ENCODE results near the gene PHRF1. TPM values are rescaled to one million over a fixed set of nuclear protein-coding genes. Genes with fewer than 3 reads are reported as not detected.
A peak's percentile ranks its signal among the peaks of the same experiment; 100 is the strongest.

The PHRF1 gene
- total RNA-seq, 2 experiments from 2014 or later, result 40.0 to 44.5 TPM

GRCh38 chr11:657691-658126, 81.4 kb downstream of the PHRF1 start:
- Mint-ChIP-seq H3K27me3 (no peaks in the 10 kb centered on the region), H3K36me3 (ENCODE audit: low read depth) (peaks cover 10% of the 10 kb centered on the region)
- POLR2A ChIA-PET, result no interaction called here

GRCh38 chr11:659532-660085, 83.3 kb downstream of the PHRF1 start:
- ChIA-PET POLR2A (no interaction called here), CTCF (no interaction called here)
- H3K36me3 Mint-ChIP-seq (ENCODE audit: low read depth), result peaks cover 9% of the 10 kb centered on the region
- no peaks in the 10 kb centered on the region for H3K9me3 Mint-ChIP-seq (ENCODE audit: low read depth)
- H3K4me3 Mint-ChIP-seq, result no peak overlapping the region
- ATAC-seq (no peak), DNase-seq (no peak)
- no peak overlapping the region for H3K27ac Mint-ChIP-seq
- no peaks in the 10 kb centered on the region for H3K4me1 Mint-ChIP-seq
- no peaks in the 10 kb centered on the region for H3K27me3 Mint-ChIP-seq
- intact Hi-C loops (cut with DNase I, micrococcal nuclease), result loop anchor here in 1 of 2 experiments (5.0 kb wide), 1 partner anchor 63 kb away; no protein-coding TSS in a partner anchor

More at GRCh38 chr11:657691-658126, 81.4 kb downstream of the PHRF1 start:
- no peaks in the 10 kb centered on the region for H3K4me1 Mint-ChIP-seq
- ATAC-seq (no peak), DNase-seq (no peak)
- CTCF ChIA-PET, result interaction anchor here (0.7 kb wide), 1 partner anchor 25 kb away, joined by 4 read pairs; no protein-coding TSS in a partner anchor
- no peak overlapping the region for H3K4me3 Mint-ChIP-seq
- intact Hi-C loops (cut with DNase I, micrococcal nuclease), result no loop called here
- no peak overlapping the region for H3K27ac Mint-ChIP-seq
- no peaks in the 10 kb centered on the region for H3K9me3 Mint-ChIP-seq (ENCODE audit: low read depth)

- Mint-ChIP-seq H3K36me3 (ENCODE audit: low read depth) (peaks cover 10% of the 10 kb centered on the region), H3K27ac (no peak overlapping the region), H3K4me1 (no peaks in the 10 kb centered on the region), H3K9me3 (ENCODE audit: low read depth) (no peaks in the 10 kb centered on the region), H3K4me3 (no peak overlapping the region), H3K27me3 (no peaks in the 10 kb centered on the region)
- ChIA-PET CTCF (interaction anchor here (1.3 kb wide), 1 partner anchor 14 kb away, joined by 4 read pairs; no protein-coding TSS in a partner anchor), POLR2A (no interaction called here)
- intact Hi-C loops (cut with DNase I, micrococcal nuclease), result loop anchor here in 1 of 2 experiments (5.0 kb wide), 1 partner anchor 62 kb away; no protein-coding TSS in a partner anchor
- DNase-seq (no peak), ATAC-seq (no peak)
These were observed 84.0 kb downstream of the PHRF1 start for GRCh38 chr11:660281-660680.

DNA sequence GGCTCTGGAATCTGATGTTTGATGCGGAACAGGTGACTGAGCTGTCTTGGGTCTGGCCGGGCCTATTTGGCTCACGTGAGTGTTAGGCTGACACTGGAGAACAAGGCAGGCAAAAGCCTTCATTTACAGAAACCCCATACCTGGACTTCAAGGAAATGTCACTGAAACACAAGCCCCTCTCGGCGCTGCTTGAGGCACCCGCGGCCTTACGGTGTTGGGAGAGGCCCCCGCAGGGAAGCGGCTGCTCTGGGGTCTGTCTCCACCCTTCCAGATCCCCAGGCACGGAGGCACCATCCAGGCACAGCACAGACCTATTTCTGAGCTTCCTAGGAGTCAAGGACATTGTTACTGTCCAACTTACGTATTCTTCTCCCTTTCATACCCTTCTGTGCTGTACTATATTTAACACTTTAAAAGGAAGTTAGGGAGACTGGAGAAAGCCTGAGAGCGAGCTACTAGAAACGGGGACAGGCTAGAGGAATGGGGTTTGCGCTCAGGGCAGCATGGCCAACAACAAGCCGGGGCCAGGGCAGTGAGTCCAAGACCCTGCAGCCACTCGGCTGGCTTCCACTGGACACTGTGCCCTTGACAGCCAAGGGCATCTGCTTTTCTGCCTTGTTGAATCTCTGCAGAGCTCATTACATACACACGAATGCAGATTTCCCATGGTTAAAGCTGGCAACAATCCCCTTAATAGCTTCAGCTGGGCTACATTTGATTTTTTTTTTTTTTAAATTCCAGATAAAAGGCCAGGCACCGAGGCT, 84.6 kb downstream of the PHRF1 start:
- peaks cover 11% of the 10 kb centered on the region for H3K36me3 Mint-ChIP-seq (ENCODE audit: low read depth)
- no peaks in the 10 kb centered on the region for H3K4me1 Mint-ChIP-seq
- H3K27me3 Mint-ChIP-seq, result no peaks in the 10 kb centered on the region
- no peak for DNase-seq
- intact Hi-C loops (cut with DNase I, micrococcal nuclease), result loop anchor here in 1 of 2 experiments (5.0 kb wide), 1 partner anchor 61 kb away; no protein-coding TSS in a partner anchor
- no peak overlapping the region for H3K4me3 Mint-ChIP-seq
- ATAC-seq, result no peak
- H3K27ac Mint-ChIP-seq, result no peak overlapping the region
- POLR2A ChIA-PET, result interaction anchor here (0.6 kb wide), 1 partner anchor 82 kb away, joined by 3 read pairs; no protein-coding TSS in a partner anchor
- CTCF ChIA-PET, result interaction anchor here (1.3 to 1.9 kb wide), 2 partner anchors 13 to 66 kb away, joined by 4 to 7 read pairs; no protein-coding TSS in a partner anchor
- no peaks in the 10 kb centered on the region for H3K9me3 Mint-ChIP-seq (ENCODE audit: low read depth)

Small RNA genes within 50 kb of the gene (microRNA-seq; reads per million reads assigned to microRNA genes)
- 1,429 reads per million, percentile 85 among the genes with 10 or more reads in this experiment for gene MIR210 (ENCODE audit: borderline replicate concordance)

Other genes starting within 250 kb of the PHRF1 start
- gene B4GALNT4, start 207.0 kb upstream of the PHRF1 start, total RNA-seq, result 1 to 10 TPM; 3.8 to 6.6 TPM
- under 1 TPM; 0.07 to 0.18 TPM for gene PKP3, start 182.3 kb upstream of the PHRF1 start, total RNA-seq
- gene SIGIRR, start 161.5 kb upstream of the PHRF1 start, total RNA-seq, result 10 to 100 TPM; 33.0 to 34.9 TPM
- gene ANO9, start 134.5 kb upstream of the PHRF1 start, total RNA-seq, result 10 to 100 TPM; 31.7 to 38.8 TPM
- gene PTDSS2, start 126.2 kb upstream of the PHRF1 start, total RNA-seq, result 10 to 100 TPM; 14.8 to 18.8 TPM
- gene RNH1, start 69.2 kb upstream of the PHRF1 start, total RNA-seq, result 100 to 1,000 TPM; 111 to 116 TPM
- gene HRAS, start 40.9 kb upstream of the PHRF1 start, total RNA-seq, result 10 to 100 TPM; 26.8 to 41.9 TPM
- gene LRRC56, start 38.9 kb upstream of the PHRF1 start, total RNA-seq, result under 1 TPM; 0.96 to 0.98 TPM
- 1 to 10 TPM; 2.7 to 4.9 TPM for gene LMNTD2, start 15.7 kb upstream of the PHRF1 start, total RNA-seq
- 10 to 100 TPM; 16.8 TPM for gene RASSF7, start 15.5 kb upstream of the PHRF1 start, total RNA-seq
- gene IRF7, start 39.5 kb downstream of the PHRF1 start, total RNA-seq, result 10 to 100 TPM; 57.1 to 62.6 TPM
- gene CDHR5, start 48.5 kb downstream of the PHRF1 start, total RNA-seq, result not detected
- gene SCT, start 50.7 kb downstream of the PHRF1 start, total RNA-seq, result not detected
- under 1 TPM; 0.30 to 0.47 TPM for gene DRD4, start 60.8 kb downstream of the PHRF1 start, total RNA-seq
- 10 to 100 TPM; 47.4 to 56.6 TPM for gene DEAF1, start 118.8 kb downstream of the PHRF1 start, total RNA-seq
- gene TMEM80, start 119.3 kb downstream of the PHRF1 start, total RNA-seq, result 10 to 100 TPM; 11.4 to 11.9 TPM
- 10 to 100 TPM in 1 of 2 experiments, 1 to 10 TPM in 1; 8.0 to 10.5 TPM for gene EPS8L2, start 129.8 kb downstream of the PHRF1 start, total RNA-seq
- gene TALDO1, start 171.0 kb downstream of the PHRF1 start, total RNA-seq, result 100 to 1,000 TPM; 239 to 246 TPM
- gene GATD1, start 201.0 kb downstream of the PHRF1 start, total RNA-seq, result 10 to 100 TPM; 45.7 to 59.8 TPM
- 1 to 10 TPM in 1 of 2 experiments, under 1 TPM in 1; 0.50 to 1.1 TPM for gene CEND1, start 213.6 kb downstream of the PHRF1 start, total RNA-seq
- 10 to 100 TPM; 33.9 to 36.6 TPM for gene SLC25A22, start 221.8 kb downstream of the PHRF1 start, total RNA-seq
- 10 to 100 TPM; 21.1 to 29.1 TPM for gene PIDD1, start 228.8 kb downstream of the PHRF1 start, total RNA-seq
- gene RPLP2, start 233.5 kb downstream of the PHRF1 start, total RNA-seq, result 1,000 to 10,000 TPM; 2,132 to 3,230 TPM
- 10 to 100 TPM; 24.7 to 26.2 TPM for gene PNPLA2, start 242.4 kb downstream of the PHRF1 start, total RNA-seq